ENCODE data around the gene EFNA1.

EFNA1 gene

GRCh38 chr1:155134880-155135414 is 7.3 kb downstream of the EFNA1 start:
- in situ Hi-C loops (cut with HindIII; ENCODE audit: low pct_ligation_motif_present, low sequenced_read_pairs): no loop called here
- Histone ChIP-seq H3K27me3 (replicated peaks) (no peaks in the 10 kb centered on the region), H3K4me3 (ENCODE audit: low read depth, low read length) (peak overlapping the region; percentile 83), H3K36me3 (replicated peaks) (peaks cover 6% of the 10 kb centered on the region), H3K27ac (peak overlapping the region; percentile 98)
- peak; percentile 96 for DNase-seq
- TF ChIP-seq CTCF (IDR thresholded peaks at IDR 0.05; ENCODE audit: low read depth, low read length, missing control alignments): no peak

GRCh38 chr1:155135415-155136028 is 7.8 kb downstream of the EFNA1 start, which contains the start of gene SLC50A1:
SLC50A1 (plus strand) TSS chr1:155135852; CDS start chr1:155135912, 60 bp downstream.
- TF ChIP-seq CTCF (IDR thresholded peaks at IDR 0.05; ENCODE audit: low read depth, low read length, missing control alignments): peak; percentile 3
- Histone ChIP-seq H3K36me3 (replicated peaks) (peaks cover 6% of the 10 kb centered on the region), H3K27ac (peak within 1 kb of the TSS; percentile 98), H3K4me3 (ENCODE audit: low read depth, low read length) (peak within 1 kb of the TSS; percentile 83), H3K27me3 (replicated peaks) (no peaks in the 10 kb centered on the region)
- peak; percentile 96 for DNase-seq
- in situ Hi-C loops (cut with HindIII; ENCODE audit: low pct_ligation_motif_present, low sequenced_read_pairs): no loop called here

- no peak for DNase-seq
- in situ Hi-C loops (cut with HindIII; ENCODE audit: low pct_ligation_motif_present, low sequenced_read_pairs): no loop called here
- no peaks in the 10 kb centered on the region for H3K27me3 ChIP-seq (replicated peaks)
- H3K27ac ChIP-seq: peak overlapping the region; percentile 98
- H3K4me3 ChIP-seq (ENCODE audit: low read depth, low read length): peak overlapping the region; percentile 48
- TF ChIP-seq CTCF (IDR thresholded peaks at IDR 0.05; ENCODE audit: low read depth, low read length, missing control alignments): no peak
- peaks cover 6% of the 10 kb centered on the region for H3K36me3 ChIP-seq (replicated peaks)
Measured at GRCh38 chr1:155136748-155137147, 9.1 kb downstream of the EFNA1 start.

GRCh38 chr1:155137154-155137949 is 9.7 kb downstream of the EFNA1 start:
- Histone ChIP-seq H3K4me3 (ENCODE audit: low read depth, low read length) (peak overlapping the region; percentile 48), H3K36me3 (replicated peaks) (peaks cover 6% of the 10 kb centered on the region), H3K27me3 (replicated peaks) (no peaks in the 10 kb centered on the region), H3K27ac (no peak overlapping the region)
- TF ChIP-seq CTCF (IDR thresholded peaks at IDR 0.05; ENCODE audit: low read depth, low read length, missing control alignments): no peak
- DNase-seq: no peak
- in situ Hi-C loops (cut with HindIII; ENCODE audit: low pct_ligation_motif_present, low sequenced_read_pairs): no loop called here

- Histone ChIP-seq H3K27me3 (replicated peaks) (no peaks in the 10 kb centered on the region), H3K27ac (peak within 1 kb of the TSS; percentile 68), H3K4me3 (ENCODE audit: low read depth, low read length) (peak within 1 kb of the TSS; percentile 93), H3K36me3 (replicated peaks) (peaks cover 6% of the 10 kb centered on the region)
- in situ Hi-C loops (cut with HindIII; ENCODE audit: low pct_ligation_motif_present, low sequenced_read_pairs): no loop called here
- peak; percentile 0 for TF ChIP-seq CTCF (IDR thresholded peaks at IDR 0.05; ENCODE audit: low read depth, low read length, missing control alignments)
- DNase-seq: peak; percentile 68
Measured at GRCh38 chr1:155139895-155140629, 12.4 kb downstream of the EFNA1 start, which contains the start of gene DPM3. DPM3 (minus strand) TSS chr1:155140531; CDS start chr1:155140240, 291 bp downstream.
